Lung (tissue), 12 donors: ENCODE measurements around the gene SIGLEC9. TPM values are rescaled to one million over a fixed set of nuclear protein-coding genes. Genes with fewer than 3 reads are reported as not detected.

Source experiments
- ATAC-seq: fragments of 200-7000 bp; cut with Tn5 transposase; one replicate; pipeline ENCODE4 v1.9.1; 2020; ENCODE audit warnings: moderate number of reproducible peaks; ENCODE audit not compliant: insufficient read depth, low FRiP score
- DNase-seq, 3 donors: peaks; one replicate each; pipeline ENCODE4 v3.0.0-alpha.2; 2013 to 2017
- H3K27ac ChIP-seq, 2 donors: one replicate each; pipeline ENCODE4 v1.5.1; 2013; ENCODE audit warnings: mild to moderate bottlenecking in 2 of 2, moderate library complexity in 2 of 2, control low read depth in 1 of 2, inconsistent platforms in 1 of 2, low read depth in 1 of 2, low read length in 1 of 2
- H3K27me3 ChIP-seq, 3 donors: one replicate each; pipeline ENCODE4 v1.5.1; 2013; ENCODE audit warnings: low read length in 2 of 3; ENCODE audit not compliant: control insufficient read depth in 3 of 3, insufficient read depth in 3 of 3
- H3K36me3 ChIP-seq, 4 donors: one replicate each; pipeline ENCODE4 v1.5.1; 2013; ENCODE audit warnings: low read length in 4 of 4, mild to moderate bottlenecking in 1 of 4, moderate library complexity in 1 of 4; ENCODE audit not compliant: control insufficient read depth in 4 of 4, insufficient read depth in 4 of 4
- H3K4me1 ChIP-seq, 5 donors: one replicate each; pipeline ENCODE4 v1.5.1; 2013; ENCODE audit warnings: low read length in 5 of 5, mild to moderate bottlenecking in 2 of 5, moderate library complexity in 1 of 5; ENCODE audit not compliant: control insufficient read depth in 5 of 5, insufficient read depth in 5 of 5
- H3K4me3 ChIP-seq: one replicate; pipeline ENCODE4 v1.5.1; 2013; ENCODE audit warnings: mild to moderate bottlenecking, control low read depth, moderate library complexity
- H3K9ac ChIP-seq, 2 donors: one replicate each; pipeline ENCODE4 v1.5.1; 2013; ENCODE audit warnings: low read length in 2 of 2, control low read depth in 1 of 2; ENCODE audit not compliant: insufficient read depth in 1 of 2
- H3K9me3 ChIP-seq, 4 donors: one replicate each; pipeline ENCODE4 v1.5.1; 2013; ENCODE audit warnings: low read length in 3 of 4, mild to moderate bottlenecking in 1 of 4, moderate library complexity in 1 of 4; ENCODE audit not compliant: control insufficient read depth in 4 of 4, insufficient read depth in 3 of 4
- WGBS, 2 donors: extraction: QIAGEN DNeasy Blood & Tissue Kit; methylation state at CpG; one replicate each; pipeline ENCODE4 v1.1.7; 2013; 5-methylcytosine and 5-hydroxymethylcytosine counted together
- polyA plus RNA-seq, 2 donors: library from polyadenylated mRNA; stranded (reverse); fragments of 200-250 nt; gene quantifications; one replicate each; pipeline ENCODE4 v1.2.1, GENCODE V29; 2013
- total RNA-seq, 2 donors: library from RNA; depleted of rRNA in 1 of 2; stranded (reverse); fragments of >200 nt in 1 of 2; gene quantifications; one replicate each; pipeline ENCODE4 v1.2.1, GENCODE V29; 2014 to 2021
- TF ChIP-seq, protein P1 (sequence below): IDR thresholded peaks from 2 replicates; pipeline ENCODE4 v1.5.1; 2012; ENCODE audit warnings: mild to moderate bottlenecking; ENCODE audit errors: control extremely low read depth, extremely low read depth
- donor health status: control.
- donor health status: control.
- donor health status: Bipolar disorder and iron deficiency.
- donor health status: healthy.
- donor health status: DM: yes; HTN: yes; CAD: no.

SIGLEC9 gene
- total and polyA plus RNA-seq, 4 donors = 4.3 to 57.0 (median 15.1) TPM

DNA sequence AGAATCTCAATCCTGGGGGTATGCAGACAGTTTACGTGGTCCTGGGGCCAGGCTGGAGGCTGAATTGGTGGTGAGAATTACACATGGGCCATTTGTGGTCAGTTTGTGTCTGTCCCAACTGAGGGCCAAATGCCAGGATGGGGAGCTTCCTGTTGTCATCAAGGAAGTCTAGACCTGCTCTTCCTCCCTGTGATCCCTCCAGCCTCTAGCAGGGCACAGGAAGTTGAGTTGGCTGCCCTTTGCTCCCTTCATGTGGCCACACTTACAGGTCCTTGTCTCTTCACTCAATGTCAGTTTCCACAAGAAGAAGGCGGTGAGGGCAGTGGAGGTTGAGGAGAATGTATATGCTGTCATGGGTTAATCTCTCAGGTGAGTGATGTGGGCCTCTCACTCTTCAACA lies 47.5 kb downstream of the SIGLEC9 start:
- no peaks in the 10 kb centered on the region for H3K36me3 ChIP-seq
- DNase-seq (no peak), ATAC-seq (no peak)
- peaks cover 0 to 2% (median 0%) of the 10 kb centered on the region in 4 donors for H3K9me3 ChIP-seq
- TF ChIP-seq, protein P1, sequence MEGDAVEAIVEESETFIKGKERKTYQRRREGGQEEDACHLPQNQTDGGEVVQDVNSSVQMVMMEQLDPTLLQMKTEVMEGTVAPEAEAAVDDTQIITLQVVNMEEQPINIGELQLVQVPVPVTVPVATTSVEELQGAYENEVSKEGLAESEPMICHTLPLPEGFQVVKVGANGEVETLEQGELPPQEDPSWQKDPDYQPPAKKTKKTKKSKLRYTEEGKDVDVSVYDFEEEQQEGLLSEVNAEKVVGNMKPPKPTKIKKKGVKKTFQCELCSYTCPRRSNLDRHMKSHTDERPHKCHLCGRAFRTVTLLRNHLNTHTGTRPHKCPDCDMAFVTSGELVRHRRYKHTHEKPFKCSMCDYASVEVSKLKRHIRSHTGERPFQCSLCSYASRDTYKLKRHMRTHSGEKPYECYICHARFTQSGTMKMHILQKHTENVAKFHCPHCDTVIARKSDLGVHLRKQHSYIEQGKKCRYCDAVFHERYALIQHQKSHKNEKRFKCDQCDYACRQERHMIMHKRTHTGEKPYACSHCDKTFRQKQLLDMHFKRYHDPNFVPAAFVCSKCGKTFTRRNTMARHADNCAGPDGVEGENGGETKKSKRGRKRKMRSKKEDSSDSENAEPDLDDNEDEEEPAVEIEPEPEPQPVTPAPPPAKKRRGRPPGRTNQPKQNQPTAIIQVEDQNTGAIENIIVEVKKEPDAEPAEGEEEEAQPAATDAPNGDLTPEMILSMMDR = no peak
- H3K9ac ChIP-seq = no peak overlapping the region
- peaks cover 0 to 5% (median 0%) of the 10 kb centered on the region in 3 donors for H3K27me3 ChIP-seq
- H3K4me3 ChIP-seq = no peak overlapping the region
- no peaks in the 10 kb centered on the region for H3K4me1 ChIP-seq
- no peak overlapping the region for H3K27ac ChIP-seq
- 76 to 89% methylated on average over 2 of the region's 2 CpGs for WGBS, 2 donors

DNA sequence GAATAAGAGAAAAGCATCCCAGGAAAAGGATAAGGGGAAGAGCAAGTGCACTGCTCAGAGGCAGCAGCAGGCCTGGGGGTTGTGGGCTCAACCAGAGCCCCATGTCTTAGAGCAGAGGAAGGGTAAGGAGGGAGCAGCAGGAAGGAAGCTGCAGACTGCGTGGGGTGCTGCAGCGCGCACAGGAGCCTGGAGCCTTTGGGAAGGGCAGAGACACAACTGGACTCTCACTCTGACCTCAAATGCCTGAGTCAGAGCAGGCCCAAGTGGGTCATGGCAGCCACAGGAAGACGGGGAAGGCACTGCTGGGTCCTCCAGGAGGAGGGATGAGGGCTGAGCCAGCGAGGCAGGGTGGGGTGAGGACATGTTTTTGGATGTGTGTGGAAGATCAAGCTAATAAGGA lies 49.0 kb downstream of the SIGLEC9 start:
- 30 to 47% methylated on average over 5 of the region's 5 CpGs for WGBS, 2 donors

DNA sequence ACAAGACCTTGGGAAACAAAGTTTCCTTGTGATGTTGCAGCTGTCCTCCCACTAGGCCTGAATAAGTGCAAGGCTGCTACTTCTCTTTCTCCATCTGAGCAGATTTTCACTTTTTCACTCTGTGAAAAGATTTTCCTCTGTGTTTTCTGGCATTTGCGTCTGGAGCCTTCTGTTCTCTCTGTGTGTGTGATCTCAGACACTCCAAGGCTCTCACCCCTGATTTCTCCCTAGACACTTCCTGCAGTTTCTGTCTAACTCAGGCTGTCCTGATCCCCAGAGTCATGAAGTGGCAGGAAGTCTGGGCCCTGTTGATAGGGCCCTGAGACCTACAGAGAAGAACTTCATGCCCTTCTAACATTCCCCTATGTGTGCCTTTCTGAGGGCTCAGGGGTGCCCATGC lies 54.5 kb downstream of the SIGLEC9 start:
- Histone ChIP-seq H3K4me3 (no peak overlapping the region), H3K9me3 (no peaks in the 10 kb centered on the region), H3K27me3 (no peaks in the 10 kb centered on the region), H3K36me3 (no peaks in the 10 kb centered on the region), H3K9ac (no peak overlapping the region), H3K27ac (no peak overlapping the region), H3K4me1 (no peaks in the 10 kb centered on the region)
- peak in 1 of 3 donors; percentile 1 for DNase-seq
- no peak for ATAC-seq
- WGBS, 2 donors = 28 to 30% methylated on average over 1 of the region's 1 CpG
- TF ChIP-seq, protein P1 = no peak

More for the DNA sequence above, 49.0 kb downstream of the SIGLEC9 start:
- no peak for ATAC-seq
- Histone ChIP-seq H3K4me3 (no peak overlapping the region), H3K27ac (no peak overlapping the region), H3K27me3 (peaks cover 0 to 5% (median 0%) of the 10 kb centered on the region in 3 donors), H3K36me3 (no peaks in the 10 kb centered on the region), H3K4me1 (no peaks in the 10 kb centered on the region), H3K9me3 (peaks cover 0 to 2% (median 0%) of the 10 kb centered on the region in 4 donors), H3K9ac (no peak overlapping the region)
- no peak for DNase-seq
- TF ChIP-seq, protein P1 = no peak

Other genes with a start within 250 kb of the SIGLEC9 start
- gene KLK4, start 213.5 kb upstream of the SIGLEC9 start, total RNA-seq = not detected
- gene KLK4, start 213.5 kb upstream of the SIGLEC9 start, polyA plus RNA-seq = under 1 TPM; 0.03 to 0.26 TPM
- under 1 TPM in 1 of 2 donors, not detected in 1; 0.60 TPM for gene KLK5, start 171.9 kb upstream of the SIGLEC9 start, total RNA-seq
- under 1 TPM in 1 of 2 donors, not detected in 1; 0.06 TPM for gene KLK5, start 171.9 kb upstream of the SIGLEC9 start, polyA plus RNA-seq
- gene KLK6, start 155.3 kb upstream of the SIGLEC9 start, total RNA-seq = not detected
- gene KLK6, start 155.3 kb upstream of the SIGLEC9 start, polyA plus RNA-seq = not detected
- under 1 TPM in 1 of 2 donors, not detected in 1; 0.31 TPM for gene KLK7, start 141.0 kb upstream of the SIGLEC9 start, total RNA-seq
- under 1 TPM; 0.05 to 0.14 TPM for gene KLK7, start 141.0 kb upstream of the SIGLEC9 start, polyA plus RNA-seq
- not detected for gene KLK8, start 123.3 kb upstream of the SIGLEC9 start, total RNA-seq
- gene KLK8, start 123.3 kb upstream of the SIGLEC9 start, polyA plus RNA-seq = under 1 TPM; 0.39 to 0.74 TPM
- 10 to 100 TPM in 1 of 2 donors, 1 to 10 TPM in 1; 9.8 to 24.3 TPM for gene KLK10, start 105.2 kb upstream of the SIGLEC9 start, total RNA-seq
- 10 to 100 TPM; 15.5 to 34.2 TPM for gene KLK10, start 105.2 kb upstream of the SIGLEC9 start, polyA plus RNA-seq
- 10 to 100 TPM; 14.1 to 38.6 TPM for gene KLK11, start 98.3 kb upstream of the SIGLEC9 start, total RNA-seq
- gene KLK11, start 98.3 kb upstream of the SIGLEC9 start, polyA plus RNA-seq = 10 to 100 TPM; 15.3 to 23.6 TPM
- gene KLK12, start 89.9 kb upstream of the SIGLEC9 start, total RNA-seq = 10 to 100 TPM in 1 of 2 donors, 1 to 10 TPM in 1; 7.3 to 14.4 TPM
- 1 to 10 TPM; 1.9 to 9.5 TPM for gene KLK12, start 89.9 kb upstream of the SIGLEC9 start, polyA plus RNA-seq
- gene KLK13, start 59.8 kb upstream of the SIGLEC9 start, total RNA-seq = 1 to 10 TPM in 1 of 2 donors, under 1 TPM in 1; 0.65 to 9.3 TPM
- gene KLK13, start 59.8 kb upstream of the SIGLEC9 start, polyA plus RNA-seq = 1 to 10 TPM; 1.7 to 4.5 TPM
- gene KLK14, start 42.0 kb upstream of the SIGLEC9 start, total RNA-seq = 1 to 10 TPM in 1 of 2 donors, under 1 TPM in 1; 0.46 to 3.9 TPM
- 1 to 10 TPM in 1 of 2 donors, under 1 TPM in 1; 0.49 to 1.3 TPM for gene KLK14, start 42.0 kb upstream of the SIGLEC9 start, polyA plus RNA-seq
- gene CTU1, start 16.5 kb upstream of the SIGLEC9 start, total RNA-seq = 1 to 10 TPM; 3.2 to 9.8 TPM
- gene CTU1, start 16.5 kb upstream of the SIGLEC9 start, polyA plus RNA-seq = 1 to 10 TPM; 2.5 to 4.4 TPM
- 10 to 100 TPM in 1 of 2 donors, 1 to 10 TPM in 1; 6.3 to 13.4 TPM for gene SIGLEC7, start 17.4 kb downstream of the SIGLEC9 start, total RNA-seq
- gene SIGLEC7, start 17.4 kb downstream of the SIGLEC9 start, polyA plus RNA-seq = 10 to 100 TPM in 1 of 2 donors, 1 to 10 TPM in 1; 2.1 to 29.3 TPM
- 10 to 100 TPM in 1 of 2 donors, 1 to 10 TPM in 1; 7.0 to 20.2 TPM for gene CD33, start 100.2 kb downstream of the SIGLEC9 start, total RNA-seq
- 10 to 100 TPM; 13.4 to 40.2 TPM for gene CD33, start 100.2 kb downstream of the SIGLEC9 start, polyA plus RNA-seq
- gene SIGLECL1, start 126.2 kb downstream of the SIGLEC9 start, total RNA-seq = not detected
- gene SIGLECL1, start 126.2 kb downstream of the SIGLEC9 start, polyA plus RNA-seq = under 1 TPM in 1 of 2 donors, not detected in 1; 0.03 TPM
- gene IGLON5, start 186.7 kb downstream of the SIGLEC9 start, total RNA-seq = under 1 TPM; 0.09 to 0.43 TPM
- under 1 TPM in 1 of 2 donors, not detected in 1; 0.18 TPM for gene IGLON5, start 186.7 kb downstream of the SIGLEC9 start, polyA plus RNA-seq
- 1 to 10 TPM in 1 of 2 donors, under 1 TPM in 1; 0.57 to 3.1 TPM for gene VSIG10L, start 217.2 kb downstream of the SIGLEC9 start, total RNA-seq
- 1 to 10 TPM; 1.8 to 3.7 TPM for gene VSIG10L, start 217.2 kb downstream of the SIGLEC9 start, polyA plus RNA-seq
- gene ETFB, start 241.5 kb downstream of the SIGLEC9 start, total RNA-seq = 100 to 1,000 TPM in 1 of 2 donors, 10 to 100 TPM in 1; 36.8 to 101 TPM
- 100 to 1,000 TPM; 104 to 118 TPM for gene ETFB, start 241.5 kb downstream of the SIGLEC9 start, polyA plus RNA-seq
- gene CLDND2, start 244.1 kb downstream of the SIGLEC9 start, total RNA-seq = under 1 TPM in 1 of 2 donors, not detected in 1; 0.92 TPM
- under 1 TPM; 0.45 to 0.66 TPM for gene CLDND2, start 244.1 kb downstream of the SIGLEC9 start, polyA plus RNA-seq
- 10 to 100 TPM; 12.7 to 16.9 TPM for gene NKG7, start 247.7 kb downstream of the SIGLEC9 start, total RNA-seq
- gene NKG7, start 247.7 kb downstream of the SIGLEC9 start, polyA plus RNA-seq = 100 to 1,000 TPM in 1 of 2 donors, 10 to 100 TPM in 1; 12.7 to 328 TPM